Activated T-helper 1 cell treated with anti-CD3 and anti-CD28 coated beads, Interleukin-12 subunit alpha, Interleukin-12 subunit beta, Interleukin-2, Interleukin-4 antibody, amounts not matched to agents 30 ng/mL and 10 ng/mL and 1 ng/mL, durations not matched to agents 14 hours and 24 hours and 36 hours (primary cell): ENCODE data around the gene RACK1. TPM values are rescaled to one million over a fixed set of nuclear protein-coding genes. Genes with fewer than 3 reads are reported as not detected.
A peak's percentile ranks its signal among the peaks of the same experiment; 100 is the strongest.

Experiments used
- DNase-seq: peaks from one replicate; pipeline ENCODE4 v3.0.0; 2021; ENCODE audit warnings: low spot score
- H3K27ac Mint-ChIP-seq: one replicate; pipeline ENCODE4 v1.8.0; 2021; ENCODE audit warnings: mild to moderate bottlenecking, mixed read lengths
- H3K27me3 Mint-ChIP-seq: one replicate; pipeline ENCODE4 v1.8.0; 2022; ENCODE audit warnings: mild to moderate bottlenecking, moderate library complexity, mixed read lengths; ENCODE audit not compliant: insufficient read depth
- H3K36me3 Mint-ChIP-seq: one replicate; pipeline ENCODE4 v1.8.0; 2021; ENCODE audit warnings: low read depth, mixed read lengths
- H3K4me1 Mint-ChIP-seq: one replicate; pipeline ENCODE4 v1.8.0; 2021; ENCODE audit warnings: low read depth, mixed read lengths
- H3K4me3 Mint-ChIP-seq: one replicate; pipeline ENCODE4 v1.8.0; 2021; ENCODE audit warnings: mild to moderate bottlenecking, moderate library complexity, mixed read lengths
- H3K9me3 Mint-ChIP-seq: one replicate; pipeline ENCODE4 v1.8.0; 2021; ENCODE audit warnings: mixed read lengths
- intact Hi-C: fragments of 100-400 bp; cut with micrococcal nuclease; formaldehyde crosslinking; loops from one replicate; pipeline ENCODE4 v1.15.1; 2024
- total RNA-seq: library from RNA; stranded (reverse); gene quantifications from 2 replicates; pipeline ENCODE4 v1.2.3, GENCODE V29; 2022

Gene RACK1
- total RNA-seq, 1 donor from 2014 or later: 2,121 TPM

- Mint-ChIP-seq H3K36me3 (peaks cover 2% of the 10 kb centered on the region), H3K4me3 (peak within 1 kb of the TSS; percentile 95), H3K4me1 (peaks cover 64% of the 10 kb centered on the region), H3K9me3 (no peaks in the 10 kb centered on the region), H3K27me3 (peaks cover 9% of the 10 kb centered on the region), H3K27ac (peak within 1 kb of the TSS; percentile 98)
- intact Hi-C loops: loop anchor here (1.0 to 5.0 kb wide), 6 partner anchors 21 to 1601 kb away; partner anchors contain the start of genes HNRNPH1, TRIM52 and ZFP62
- DNase-seq: peak; percentile 97
Measured at GRCh38 chr5:181223058-181223728, 20.5 kb downstream of the RACK1 start, which contains the start of gene TRIM41. Gene TRIM41 (plus strand): TSS chr5:181223281. CDS start chr5:181224000, 719 bp downstream.

- H3K4me3 Mint-ChIP-seq: peak overlapping the region; percentile 95
- peak overlapping the region; percentile 98 for H3K27ac Mint-ChIP-seq
- intact Hi-C loops: loop anchor here (1.0 to 5.0 kb wide), 8 partner anchors 15 to 1600 kb away; partner anchors contain the start of genes HNRNPH1, TRIM52 and ZFP62
- DNase-seq: no peak
- peaks cover 70% of the 10 kb centered on the region for H3K4me1 Mint-ChIP-seq
- peaks cover 2% of the 10 kb centered on the region for H3K36me3 Mint-ChIP-seq
- no peaks in the 10 kb centered on the region for H3K9me3 Mint-ChIP-seq
- H3K27me3 Mint-ChIP-seq: peaks cover 13% of the 10 kb centered on the region
Measured at GRCh38 chr5:181222630-181223057, 21.1 kb downstream of the RACK1 start.

GRCh38 chr5:181221792-181222629, 21.7 kb downstream of the RACK1 start:
- Mint-ChIP-seq H3K4me1 (peaks cover 76% of the 10 kb centered on the region), H3K36me3 (peaks cover 2% of the 10 kb centered on the region), H3K27me3 (peaks cover 13% of the 10 kb centered on the region), H3K27ac (peak overlapping the region; percentile 98), H3K4me3 (peak overlapping the region; percentile 95), H3K9me3 (no peaks in the 10 kb centered on the region)
- intact Hi-C loops: loop anchor here (1.0 to 5.0 kb wide), 4 partner anchors 15 to 1600 kb away; partner anchors contain the start of genes HNRNPH1 and ZFP62
- peak; percentile 91 for DNase-seq

- H3K27me3 Mint-ChIP-seq: peaks cover 13% of the 10 kb centered on the region
- peaks cover 81% of the 10 kb centered on the region for H3K4me1 Mint-ChIP-seq
- peak overlapping the region; percentile 98 for H3K27ac Mint-ChIP-seq
- peaks cover 2% of the 10 kb centered on the region for H3K36me3 Mint-ChIP-seq
- no peaks in the 10 kb centered on the region for H3K9me3 Mint-ChIP-seq
- DNase-seq: no peak
- intact Hi-C loops: loop anchor here (5.0 kb wide), 1 partner anchor 1599 kb away; the partner anchor contains the start of gene HNRNPH1
- H3K4me3 Mint-ChIP-seq: peak overlapping the region; percentile 95
Measured at GRCh38 chr5:181221105-181221791, 22.5 kb downstream of the RACK1 start.

- H3K4me1 Mint-ChIP-seq: peaks cover 75% of the 10 kb centered on the region
- H3K9me3 Mint-ChIP-seq: no peaks in the 10 kb centered on the region
- peaks cover 13% of the 10 kb centered on the region for H3K27me3 Mint-ChIP-seq
- intact Hi-C loops: loop anchor here (5.0 kb wide), 1 partner anchor 1598 kb away; the partner anchor contains the start of gene HNRNPH1
- DNase-seq: no peak
- H3K4me3 Mint-ChIP-seq: peak overlapping the region; percentile 26
- no peak overlapping the region for H3K27ac Mint-ChIP-seq
- H3K36me3 Mint-ChIP-seq: peaks cover 2% of the 10 kb centered on the region
Measured at GRCh38 chr5:181220178-181220515, 23.6 kb downstream of the RACK1 start.

GRCh38 chr5:181219262-181220177, 24.2 kb downstream of the RACK1 start:
- peak overlapping the region; percentile 26 for H3K4me3 Mint-ChIP-seq

GRCh38 chr5:181218795-181219124, 24.9 kb downstream of the RACK1 start:
- Mint-ChIP-seq H3K4me3 (peak overlapping the region; percentile 87), H3K27ac (peak overlapping the region; percentile 91), H3K9me3 (no peaks in the 10 kb centered on the region), H3K4me1 (peaks cover 62% of the 10 kb centered on the region), H3K27me3 (peaks cover 13% of the 10 kb centered on the region), H3K36me3 (peaks cover 2% of the 10 kb centered on the region)
- no peak for DNase-seq
- intact Hi-C loops: loop anchor here (1.0 kb wide), 2 partner anchors 11 to 45 kb away; no protein-coding TSS in a partner anchor

More at GRCh38 chr5:181219262-181220177, 24.2 kb downstream of the RACK1 start:
- H3K27me3 Mint-ChIP-seq: peaks cover 13% of the 10 kb centered on the region
- H3K27ac Mint-ChIP-seq: peak overlapping the region; percentile 40
- no peak for DNase-seq
- H3K9me3 Mint-ChIP-seq: no peaks in the 10 kb centered on the region
- intact Hi-C loops: loop anchor here (5.0 kb wide), 1 partner anchor 1597 kb away; the partner anchor contains the start of gene HNRNPH1
- peaks cover 2% of the 10 kb centered on the region for H3K36me3 Mint-ChIP-seq
- H3K4me1 Mint-ChIP-seq: peaks cover 69% of the 10 kb centered on the region

GRCh38 chr5:181217803-181218062, 26.0 kb downstream of the RACK1 start:
- no peak for DNase-seq
- peaks cover 58% of the 10 kb centered on the region for H3K4me1 Mint-ChIP-seq
- peaks cover 16% of the 10 kb centered on the region for H3K27me3 Mint-ChIP-seq
- no peaks in the 10 kb centered on the region for H3K36me3 Mint-ChIP-seq
- no peaks in the 10 kb centered on the region for H3K9me3 Mint-ChIP-seq
- peak overlapping the region; percentile 87 for H3K4me3 Mint-ChIP-seq
- intact Hi-C loops: loop anchor here (1.0 kb wide), 2 partner anchors 10 to 44 kb away; no protein-coding TSS in a partner anchor
- peak overlapping the region; percentile 91 for H3K27ac Mint-ChIP-seq

GRCh38 chr5:181217111-181217802, 26.4 kb downstream of the RACK1 start:
- peak; percentile 41 for DNase-seq
- Mint-ChIP-seq H3K9me3 (no peaks in the 10 kb centered on the region), H3K36me3 (no peaks in the 10 kb centered on the region), H3K4me3 (peak overlapping the region; percentile 87), H3K27me3 (peaks cover 16% of the 10 kb centered on the region), H3K27ac (peak overlapping the region; percentile 91), H3K4me1 (peaks cover 53% of the 10 kb centered on the region)
- intact Hi-C loops: no loop called here

GRCh38 chr5:181215997-181216989, 27.4 kb downstream of the RACK1 start:
- Mint-ChIP-seq H3K4me1 (peaks cover 43% of the 10 kb centered on the region), H3K4me3 (peak overlapping the region; percentile 82), H3K27me3 (peaks cover 7% of the 10 kb centered on the region), H3K36me3 (no peaks in the 10 kb centered on the region), H3K9me3 (no peaks in the 10 kb centered on the region), H3K27ac (peak overlapping the region; percentile 59)
- intact Hi-C loops: no loop called here
- DNase-seq: peak; percentile 26
